GM23338 (cell line): ENCODE results near the gene GPR32. TPM values are rescaled to one million over a fixed set of nuclear protein-coding genes. Genes with fewer than 3 reads are reported as not detected.

Experiments
- ATAC-seq: fragments of 200-7000 bp; cut with Tn5 transposase; 3 replicates; pipeline ENCODE4 v1.9.1; 2020
- DNase-seq: peaks from one replicate; pipeline ENCODE4 v3.0.0-alpha.2; 2015; ENCODE audit warnings: low spot score
- H2AFZ ChIP-seq: fragments of 200-600 bp; sonication (generic); 2 replicates; pipeline ENCODE4 v1.8.0; 2016; ENCODE audit warnings: antibody characterized with exemption, mild to moderate bottlenecking, moderate library complexity
- H3F3A ChIP-seq: fragments of 200-600 bp; sonication (generic); replicated peaks from 2 replicates; pipeline ENCODE4 v1.8.0; 2017; ENCODE audit warnings: antibody characterized with exemption, mixed run types, low read depth
- H3K27ac ChIP-seq: fragments of 200-600 bp; sonication (generic); 2 replicates; pipeline ENCODE4 v1.6.1; 2016; ENCODE audit warnings: low read depth
- H3K27me3 ChIP-seq: fragments of 200-600 bp; sonication (generic); 2 replicates; pipeline ENCODE4 v1.8.0; 2016; ENCODE audit warnings: mild to moderate bottlenecking, mixed run types, moderate library complexity; ENCODE audit not compliant: insufficient read depth
- H3K36me3 ChIP-seq: fragments of 200-600 bp; sonication (generic); 2 replicates; pipeline ENCODE4 v1.8.0; 2016; ENCODE audit warnings: mild to moderate bottlenecking; ENCODE audit not compliant: insufficient read depth
- H3K4me1 ChIP-seq: fragments of 200-600 bp; sonication (generic); 2 replicates; pipeline ENCODE4 v1.8.0; 2016; ENCODE audit warnings: mild to moderate bottlenecking, moderate library complexity; ENCODE audit not compliant: insufficient read depth
- H3K4me2 ChIP-seq: fragments of 200-600 bp; sonication (generic); 2 replicates; pipeline ENCODE4 v1.7.1; 2017; ENCODE audit warnings: mixed run types
- H3K4me3 ChIP-seq: fragments of 200-600 bp; sonication (generic); 2 replicates; pipeline ENCODE4 v1.6.1; 2016; ENCODE audit warnings: mixed run types
- H3K79me2 ChIP-seq: fragments of 200-600 bp; sonication (generic); replicated peaks from 2 replicates; pipeline ENCODE4 v1.8.0; 2017; ENCODE audit warnings: mild to moderate bottlenecking; ENCODE audit not compliant: insufficient read depth
- H3K9me2 ChIP-seq: fragments of 200-600 bp; sonication (generic); 2 replicates; pipeline ENCODE4 v1.8.0; 2017; ENCODE audit not compliant: insufficient read depth
- H4K20me1 ChIP-seq: fragments of 200-600 bp; sonication (generic); replicated peaks from 2 replicates; pipeline ENCODE4 v1.8.0; 2017; ENCODE audit warnings: mild to moderate bottlenecking; ENCODE audit not compliant: insufficient read depth
- H3K27ac Mint-ChIP-seq: 2 replicates; pipeline ENCODE4 v1.8.0; 2020; ENCODE audit warnings: inconsistent platforms, mild to moderate bottlenecking, moderate library complexity, mixed read lengths
- H3K27me3 Mint-ChIP-seq: 3 replicates; pipeline ENCODE4 v1.8.0; 2022; ENCODE audit warnings: low read depth, mild to moderate bottlenecking, moderate library complexity, mixed read lengths, inconsistent platforms; ENCODE audit not compliant: insufficient read depth, poor library complexity
- H3K36me3 Mint-ChIP-seq: 3 replicates; pipeline ENCODE4 v1.8.0; 2021; ENCODE audit warnings: low read depth, mild to moderate bottlenecking, inconsistent platforms, moderate library complexity, mixed read lengths
- H3K4me1 Mint-ChIP-seq: 3 replicates; pipeline ENCODE4 v1.8.0; 2020; ENCODE audit warnings: mild to moderate bottlenecking, inconsistent platforms, mixed read lengths
- H3K4me3 Mint-ChIP-seq: 3 replicates; pipeline ENCODE4 v1.8.0; 2021; ENCODE audit warnings: moderate library complexity, mild to moderate bottlenecking, inconsistent platforms, mixed read lengths
- H3K9me3 Mint-ChIP-seq: 3 replicates; pipeline ENCODE4 v1.8.0; 2020; ENCODE audit warnings: moderate library complexity, mild to moderate bottlenecking, inconsistent platforms, mixed read lengths
- CREB1 ChIP-seq: fragments of 250-450 bp; sonication (Bioruptor Pico); IDR thresholded peaks from 2 replicates; pipeline ENCODE4 v1.5.0; 2020; ENCODE audit warnings: low read depth, mild to moderate bottlenecking, moderate library complexity
- CTCF ChIP-seq, 2 experiments: fragments of 200-600 bp in 1 of 2; sonication (generic) in 1 of 2; conservative IDR thresholded peaks; 2 replicates each; pipeline versions ENCODE4 v1.5.1 to v1.6.1; 2016 to 2017; ENCODE audit warnings: antibody characterized with exemption in 2 of 2, low read depth in 2 of 2, mild to moderate bottlenecking in 2 of 2, moderate library complexity in 1 of 2
- EZH2 ChIP-seq: fragments of 200-600 bp; sonication (generic); IDR thresholded peaks from one replicate; pipeline ENCODE4 v1.8.0; 2017; ENCODE audit warnings: antibody characterized with exemption, mild to moderate bottlenecking, low read depth; ENCODE audit not compliant: unreplicated experiment
- EZH2phosphoT487 ChIP-seq: fragments of 200-600 bp; sonication (generic); IDR thresholded peaks from one replicate; pipeline ENCODE4 v1.8.1; 2018; ENCODE audit warnings: antibody characterized with exemption; ENCODE audit not compliant: unreplicated experiment
- JUNB ChIP-seq: IDR thresholded peaks from one replicate; pipeline ENCODE4 v1.6.1; 2016; ENCODE audit warnings: antibody characterized with exemption; ENCODE audit not compliant: unreplicated experiment
- NANOG ChIP-seq: IDR thresholded peaks from 2 replicates; pipeline ENCODE4 v1.6.1; 2016; ENCODE audit warnings: antibody characterized with exemption, borderline replicate concordance
- POLR2AphosphoS5 ChIP-seq: IDR thresholded peaks from 2 replicates; pipeline ENCODE4 v1.6.1; 2016; ENCODE audit warnings: antibody characterized with exemption, low read depth
- REST ChIP-seq: IDR thresholded peaks from one replicate; pipeline ENCODE4 v1.6.1; 2018; ENCODE audit warnings: antibody characterized with exemption; ENCODE audit not compliant: unreplicated experiment
- ZNF331 ChIP-seq: fragments of 250-450 bp; sonication (Bioruptor Pico); IDR thresholded peaks from 2 replicates; pipeline ENCODE4 v1.5.0; 2020; ENCODE audit warnings: low read depth, mild to moderate bottlenecking, moderate library complexity
- ZNF462 ChIP-seq: fragments of 250-450 bp; sonication (Bioruptor Pico); IDR thresholded peaks from 2 replicates; pipeline ENCODE4 v1.5.0; 2020; ENCODE audit warnings: mild to moderate bottlenecking, moderate library complexity
- polyA plus RNA-seq: library from polyadenylated mRNA; unstranded; fragments of >200 nt; fragmentation: Nextera tagmentation; extraction: Ambion mirVana; gene quantifications from 2 replicates; pipeline ENCODE4 v1.2.1, GENCODE V29; 2016
- total RNA-seq: library from RNA; depleted of rRNA; stranded (reverse); fragments of >200 nt; shearing (Covaris generic); gene quantifications from 2 replicates; pipeline ENCODE4 v1.2.3, GENCODE V29; 2014

The GPR32 gene
- total and polyA plus RNA-seq, 2 experiments from 2014 or later: not detected

- Histone ChIP-seq H3K4me2 (no peak overlapping the region), H3K27me3 (no peaks in the 10 kb centered on the region), H3K4me3 (no peak overlapping the region), H3K79me2 (no peaks in the 10 kb centered on the region), H3K4me1 (no peaks in the 10 kb centered on the region), H3K27ac (no peak overlapping the region), H2AFZ (no peak overlapping the region), H3K36me3 (no peaks in the 10 kb centered on the region), H4K20me1 (no peaks in the 10 kb centered on the region), H3F3A (no peaks in the 10 kb centered on the region), H3K9me2 (no peaks in the 10 kb centered on the region)
- peaks cover 44% of the 10 kb centered on the region for H3K36me3 Mint-ChIP-seq
- ATAC-seq (no peak), DNase-seq (no peak)
- H3K4me3 Mint-ChIP-seq: no peak overlapping the region
- H3K27ac Mint-ChIP-seq: no peak overlapping the region
- H3K9me3 Mint-ChIP-seq: peaks cover 94% of the 10 kb centered on the region
- peaks cover 4% of the 10 kb centered on the region for H3K27me3 Mint-ChIP-seq
- no peaks in the 10 kb centered on the region for H3K4me1 Mint-ChIP-seq
- TF ChIP-seq JUNB: no peak
- TF ChIP-seq POLR2AphosphoS5: no peak
- TF ChIP-seq ZNF331 (CRISPR knock-in tag): no peak
- no peak for TF ChIP-seq ZNF462 (CRISPR knock-in tag)
- TF ChIP-seq EZH2: no peak
- no peak for TF ChIP-seq NANOG
- no peak for TF ChIP-seq CTCF (conservative IDR thresholded peaks at IDR 0.05; ENCODE audit: low read depth in 2 of 2)
- no peak for TF ChIP-seq EZH2phosphoT487
- no peak for TF ChIP-seq CREB1
- no peak for TF ChIP-seq REST
These were observed 26.7 kb upstream of the GPR32 start for GRCh38 chr19:50743537-50743936.
